ENCODE measurements around the gene ANO6. TPM values are rescaled to one million over a fixed set of nuclear protein-coding genes. Genes with fewer than 3 reads are reported as not detected.

Gene ANO6
- polyA plus RNA-seq, 1 donor: 73.3 TPM

DNA sequence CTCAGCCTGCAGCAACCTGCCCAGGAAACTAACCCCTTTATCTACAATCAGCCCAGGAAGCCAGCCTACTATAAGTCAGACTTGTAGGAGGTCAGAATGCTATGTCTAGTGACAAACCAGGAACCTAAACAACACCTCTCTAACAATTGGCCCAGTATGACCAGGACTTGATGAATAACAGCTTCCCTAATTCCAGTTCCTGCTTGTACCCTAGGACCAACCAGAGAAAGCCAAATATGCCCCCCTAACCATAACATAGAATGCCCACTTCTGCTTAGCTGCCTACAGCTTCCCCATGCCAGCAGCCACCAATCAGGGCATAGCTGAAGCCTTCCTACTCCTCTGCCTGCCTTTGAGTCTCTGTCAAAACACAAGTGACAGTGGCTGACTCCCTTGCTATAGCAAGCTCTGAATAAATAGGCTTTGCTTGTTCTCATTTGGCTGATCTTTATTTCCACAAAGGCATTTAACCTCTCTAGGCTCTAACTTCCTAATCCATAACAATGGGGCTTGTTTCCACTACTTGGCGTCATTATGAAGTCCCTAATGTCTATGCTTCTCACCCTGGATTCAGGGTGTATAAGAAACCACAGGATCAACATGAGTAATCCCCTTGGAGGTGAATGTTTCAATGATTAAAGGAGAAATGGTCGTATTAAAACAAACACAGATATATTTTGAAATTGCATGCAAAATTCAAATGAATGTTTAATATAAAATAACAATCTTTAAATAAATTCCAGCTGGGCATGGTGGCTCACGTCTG, 220.2 kb downstream of the ANO6 start:
- no peak for DNase-seq

- no peak for DNase-seq
Measured at GRCh38 chr12:45439039-45439438, 223.1 kb downstream of the ANO6 start.

DNA sequence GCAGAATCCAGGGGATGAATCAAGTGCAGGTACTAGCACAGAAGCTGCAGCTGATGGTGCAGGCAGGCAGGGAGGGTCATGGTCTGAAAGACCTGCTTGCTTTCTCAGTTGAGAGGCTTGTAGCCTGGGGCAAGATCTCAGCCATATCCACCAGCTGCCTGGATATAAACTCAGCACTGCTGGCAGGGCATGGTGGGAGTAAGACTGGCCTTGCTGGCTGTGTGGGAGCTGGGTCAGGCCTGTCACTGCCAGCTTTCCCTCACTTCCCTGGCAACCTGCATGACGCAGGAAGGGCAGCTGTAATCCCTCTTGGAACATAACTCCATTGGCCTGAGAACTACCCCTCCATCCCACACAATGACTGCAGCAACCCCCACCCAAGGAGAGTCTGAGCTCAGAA, 230.1 kb downstream of the ANO6 start:
- no peak for DNase-seq

DNA sequence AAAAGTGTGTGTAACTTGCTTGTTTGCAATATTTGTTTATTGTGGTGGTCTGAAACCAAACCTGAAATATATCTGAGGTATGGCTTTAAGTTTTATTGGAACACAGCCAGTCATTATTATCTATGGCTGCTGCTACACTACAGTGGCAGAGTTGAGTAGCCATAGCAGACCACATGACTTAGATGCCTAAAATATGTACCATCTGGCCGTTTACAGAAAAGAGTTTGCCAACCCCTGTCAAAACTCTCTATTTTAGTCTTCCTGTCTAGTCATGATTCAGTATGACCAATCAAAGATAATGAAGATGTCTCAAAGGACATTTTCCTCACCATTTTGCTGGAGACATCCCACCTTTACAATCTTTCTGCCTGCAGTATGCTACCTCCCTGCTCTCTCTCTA, 242.3 kb downstream of the ANO6 start:
- no peak for DNase-seq

DNA sequence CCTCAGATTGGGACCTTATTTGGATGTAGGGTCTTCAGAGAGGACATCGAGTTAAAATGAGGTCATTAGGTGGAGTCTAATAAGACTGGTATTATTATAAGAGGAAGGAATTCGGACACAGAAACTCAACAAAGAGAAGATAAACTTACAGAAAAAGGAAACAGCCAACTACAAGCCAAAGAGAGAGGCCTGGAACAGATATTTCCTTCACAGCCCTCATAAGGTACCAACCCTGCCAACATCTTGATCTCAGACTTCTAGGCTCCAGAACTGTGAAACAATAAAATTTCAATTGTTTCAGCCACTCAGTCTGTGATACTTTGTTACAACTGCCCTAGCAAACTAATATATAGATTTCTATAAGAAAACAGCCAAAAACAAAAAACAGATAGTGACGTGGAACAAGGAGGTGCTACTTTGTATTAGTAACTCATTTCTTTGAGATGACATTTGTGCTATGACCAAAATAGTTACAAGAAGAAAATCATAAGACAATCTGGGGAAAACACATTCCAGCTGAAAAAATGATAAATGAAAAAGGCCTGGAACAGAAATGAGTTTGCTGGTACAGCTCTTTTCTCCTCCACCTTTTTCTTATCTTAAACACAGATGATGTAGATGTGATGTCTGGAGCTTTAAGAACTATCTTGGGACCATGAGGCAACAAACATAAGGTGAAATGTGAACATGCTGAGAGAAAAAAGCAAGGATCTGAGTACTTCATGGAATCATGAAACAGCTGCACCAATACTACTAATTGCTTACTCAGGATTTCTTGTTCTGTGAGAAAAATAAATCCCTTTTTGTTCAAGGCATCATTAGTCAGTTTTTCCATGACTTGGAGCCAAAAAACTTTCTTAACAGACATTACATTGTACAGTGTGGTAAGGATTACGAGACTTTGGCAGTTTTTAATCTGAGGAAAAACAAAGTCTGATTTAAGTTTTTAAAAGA, 243.2 kb downstream of the ANO6 start:
- no peak for DNase-seq

DNA sequence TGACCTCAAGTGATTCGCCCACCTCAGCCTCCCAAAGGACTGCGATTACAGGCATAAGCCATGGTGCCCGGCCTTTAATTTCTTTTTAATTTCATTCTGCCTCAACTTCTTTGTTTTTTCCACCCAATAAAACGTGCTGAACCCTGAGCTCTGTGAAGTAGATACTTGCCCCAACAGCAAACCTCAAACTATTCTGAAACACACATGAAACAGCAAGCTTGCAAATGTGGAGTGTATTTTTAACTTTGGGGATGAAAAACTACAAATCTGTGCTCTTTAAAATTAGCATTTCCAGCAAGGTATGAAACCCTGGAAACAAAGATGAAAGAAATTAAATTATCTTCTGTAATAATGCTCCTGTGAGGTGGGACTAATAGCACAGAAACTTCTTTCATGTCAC, 246.6 kb downstream of the ANO6 start:
- no peak for DNase-seq

- no peak for DNase-seq
Measured at GRCh38 chr12:45464699-45465098, 248.8 kb downstream of the ANO6 start.

GRCh38 chr12:45468751-45469615, 253.1 kb downstream of the ANO6 start:
- DNase-seq: no peak

GRCh38 chr12:45469902-45470301, 254.0 kb downstream of the ANO6 start:
- DNase-seq: no peak

- no peak for DNase-seq
Measured at GRCh38 chr12:45473636-45474035, 257.7 kb downstream of the ANO6 start.

GRCh38 chr12:45475594-45475993, 259.7 kb downstream of the ANO6 start:
- no peak for DNase-seq

GRCh38 chr12:45477526-45477925, 261.6 kb downstream of the ANO6 start:
- DNase-seq: no peak

DNA sequence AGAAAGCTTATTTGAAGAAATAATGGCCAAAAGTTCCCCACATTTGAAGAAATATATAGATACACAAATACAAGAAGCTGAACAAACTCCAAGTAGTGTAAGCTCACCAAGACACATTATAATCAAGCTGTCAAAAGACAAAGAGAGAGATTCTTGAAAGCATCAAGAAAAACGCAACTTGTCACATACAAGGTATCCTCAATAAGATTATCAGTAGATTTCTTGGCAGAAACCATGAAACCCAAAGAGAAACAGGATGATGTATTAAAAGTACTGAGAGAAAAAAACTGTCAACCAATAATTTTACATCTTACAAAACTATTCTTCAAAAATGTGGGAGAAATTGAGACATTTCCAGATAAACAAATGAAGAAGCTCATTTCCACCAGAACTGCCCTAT, 263.0 kb downstream of the ANO6 start:
- no peak for DNase-seq

- no peak for DNase-seq
Measured at GRCh38 chr12:45481746-45482145, 265.9 kb downstream of the ANO6 start.

GRCh38 chr12:45483571-45483970, 267.7 kb downstream of the ANO6 start:
- DNase-seq: no peak

Other genes starting within 250 kb of the ANO6 start
- 0.08 TPM for gene DBX2, start 165.0 kb upstream of the ANO6 start, polyA plus RNA-seq (ENCODE audit: insufficient read length)